Measurements from ENCODE around the gene RIMKLA.

GRCh38 chr1:42370876-42371549 is 9.6 kb upstream of the RIMKLA start:
- TF ChIP-seq CTCF (IDR thresholded peaks at IDR 0.05; ENCODE audit: insufficient read depth, low read depth, low read length) (no peak), EZH2 (IDR thresholded peaks at IDR 0.05; ENCODE audit: insufficient read depth, low read length) (no peak)
